PC-3 (cell line): ENCODE results near the gene BCKDHA.

Experiments
- CTCF ChIP-seq: fragments of 300-600 bp; sonication (generic); conservative IDR thresholded peaks from 2 replicates; pipeline ENCODE4 v1.5.1; 2017; ENCODE audit warnings: antibody characterized with exemption, low read depth, mild to moderate bottlenecking, low read length
- EZH2 ChIP-seq: fragments of 300-600 bp; sonication (generic); IDR thresholded peaks from one replicate; pipeline ENCODE4 v1.6.1; 2017; ENCODE audit warnings: antibody characterized with exemption, mild to moderate bottlenecking, low read length; ENCODE audit not compliant: unreplicated experiment
- EZH2phosphoT487 ChIP-seq: fragments of 300-600 bp; sonication (generic); IDR thresholded peaks from 2 replicates; pipeline ENCODE4 v1.6.1; 2018; ENCODE audit warnings: mild to moderate bottlenecking, antibody characterized with exemption, low read length, borderline replicate concordance

- TF ChIP-seq CTCF (no peak), EZH2 (no peak), EZH2phosphoT487 (no peak)
Measured at GRCh38 chr19:41410336-41411054, 12.9 kb downstream of the BCKDHA start.
